PC-3 (cell line): ENCODE measurements around the gene ADD1. TPM values are rescaled to one million over a fixed set of nuclear protein-coding genes. Genes with fewer than 3 reads are reported as not detected.

Experiments used
- ATAC-seq: fragments of 200-7000 bp; cut with Tn5 transposase; 2 replicates; pipeline ENCODE4 v1.9.1; 2020; ENCODE audit warnings: mild to moderate bottlenecking, moderate library complexity
- BruUV-seq: library from RNA; stranded (reverse); fragments of 400-500 nt; replicated peaks from 2 replicates; lab custom pipeline; 2021; lab: Mats Ljungman, UMichigan
- CTCF ChIA-PET: fragments of 300-600 bp; sonication (Branson Sonifier 250); formaldehyde crosslinking; loops from one replicate; lab custom pipeline; 2022; ENCODE audit warnings: antibody characterized with exemption; lab: Charles Lee
- POLR2A ChIA-PET: fragments of 300-600 bp; sonication (Branson Sonifier 250); formaldehyde crosslinking; loops from one replicate; lab custom pipeline; 2022; ENCODE audit warnings: antibody characterized with exemption; ENCODE audit not compliant: unreplicated experiment; lab: Charles Lee
- DNase-seq: peaks from one replicate; pipeline ENCODE4 v3.0.0-alpha.2; 2015
- H2AFZ ChIP-seq: fragments of 300-600 bp; sonication (generic); 2 replicates; pipeline ENCODE4 v1.6.0; 2016; ENCODE audit warnings: antibody characterized with exemption, low read length
- H3F3A ChIP-seq: fragments of 300-600 bp; sonication (generic); one replicate; pipeline ENCODE4 v1.6.0; 2017; ENCODE audit warnings: antibody characterized with exemption, low read length, control low read depth, mild to moderate bottlenecking; ENCODE audit not compliant: unreplicated experiment
- H3K27ac ChIP-seq: fragments of 300-600 bp; sonication (generic); 2 replicates; pipeline ENCODE4 v1.5.1; 2016; ENCODE audit warnings: mild to moderate bottlenecking, low read length
- H3K27me3 ChIP-seq: fragments of 300-600 bp; sonication (generic); 2 replicates; pipeline ENCODE4 v1.6.1; 2016; ENCODE audit warnings: low read length, mixed read lengths
- H3K36me3 ChIP-seq: fragments of 300-600 bp; sonication (generic); 2 replicates; pipeline ENCODE4 v1.6.1; 2016; ENCODE audit warnings: low read depth, mixed run types, low read length, mixed read lengths
- H3K4me1 ChIP-seq: fragments of 300-600 bp; sonication (generic); 2 replicates; pipeline ENCODE4 v1.5.1; 2016; ENCODE audit warnings: low read length; ENCODE audit not compliant: insufficient read depth
- H3K4me2 ChIP-seq: fragments of 300-600 bp; sonication (generic); 2 replicates; pipeline ENCODE4 v1.6.0; 2016; ENCODE audit warnings: low read length
- H3K4me3 ChIP-seq: fragments of 300-600 bp; sonication (generic); 2 replicates; pipeline ENCODE4 v1.5.1; 2016; ENCODE audit warnings: mild to moderate bottlenecking, low read length, mixed read lengths
- H3K79me2 ChIP-seq: fragments of 300-600 bp; sonication (generic); 2 replicates; pipeline ENCODE4 v1.6.1; 2017; ENCODE audit warnings: low read length, mixed read lengths
- H3K9ac ChIP-seq: fragments of 300-600 bp; sonication (generic); 2 replicates; pipeline ENCODE4 v1.6.0; 2016; ENCODE audit warnings: mild to moderate bottlenecking, low read length
- H3K9me2 ChIP-seq: fragments of 300-600 bp; sonication (generic); replicated peaks from 2 replicates; pipeline ENCODE4 v1.6.1; 2016; ENCODE audit warnings: mixed run types, low read length, mixed read lengths
- H3K9me3 ChIP-seq: fragments of 300-600 bp; sonication (generic); 2 replicates; pipeline ENCODE4 v1.6.1; 2016; ENCODE audit warnings: low read length, mixed read lengths
- H4K20me1 ChIP-seq: fragments of 300-600 bp; sonication (generic); 2 replicates; pipeline ENCODE4 v1.6.1; 2016; ENCODE audit warnings: low read length, mixed read lengths
- EZH2 ChIP-seq: fragments of 300-600 bp; sonication (generic); IDR thresholded peaks from one replicate; pipeline ENCODE4 v1.6.1; 2017; ENCODE audit warnings: antibody characterized with exemption, mild to moderate bottlenecking, low read length; ENCODE audit not compliant: unreplicated experiment
- EZH2phosphoT487 ChIP-seq: fragments of 300-600 bp; sonication (generic); IDR thresholded peaks from 2 replicates; pipeline ENCODE4 v1.6.1; 2018; ENCODE audit warnings: mild to moderate bottlenecking, antibody characterized with exemption, low read length, borderline replicate concordance
- intact Hi-C: fragments of 100-400 bp; cut with micrococcal nuclease; formaldehyde crosslinking; loops from 2 replicates; pipeline ENCODE4 v1.9.0; 2023
- total RNA-seq: library from RNA; depleted of rRNA; stranded (reverse); fragments of >200 nt; gene quantifications from 2 replicates; pipeline ENCODE4 v1.2.3, GENCODE V29; 2014
- TF ChIP-seq, protein P1 (sequence below): fragments of 300-600 bp; sonication (generic); conservative IDR thresholded peaks from 2 replicates; pipeline ENCODE4 v1.5.1; 2017; ENCODE audit warnings: antibody characterized with exemption, low read depth, mild to moderate bottlenecking, low read length

ADD1 gene
- total RNA-seq, 1 experiment from 2014 or later = 118 TPM

DNA sequence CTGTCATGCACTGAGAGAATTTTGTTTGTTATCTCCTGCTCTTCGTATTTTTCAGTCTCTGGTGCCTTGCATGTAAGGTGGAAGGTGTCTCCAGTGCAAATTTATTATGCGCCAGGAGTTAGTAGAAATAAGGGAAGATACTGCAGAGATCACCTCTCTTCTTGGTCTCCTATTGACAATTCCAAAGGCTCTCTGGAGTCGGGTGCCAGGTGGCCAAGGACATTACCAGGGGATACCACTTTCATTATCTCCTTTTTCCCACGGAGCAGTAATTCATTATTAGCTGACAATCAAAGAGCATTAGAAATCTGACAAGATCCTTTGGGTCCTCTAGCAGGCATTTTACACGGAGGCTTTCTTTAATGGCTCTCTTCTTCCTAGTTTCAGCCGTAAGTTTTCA lies 26.0 kb downstream of the ADD1 start:
- Histone ChIP-seq H3K36me3 (no peaks in the 10 kb centered on the region), H3K9me2 (no peaks in the 10 kb centered on the region), H3F3A (no peaks in the 10 kb centered on the region), H3K4me1 (0 out of 2 replicates have a peak, but pooled peaks cover 6% of the 10 kb centered on the region), H2AFZ (no peak overlapping the region), H3K9me3 (no peaks in the 10 kb centered on the region), H4K20me1 (no peaks in the 10 kb centered on the region), H3K4me2 (no peak overlapping the region), H3K27me3 (no peaks in the 10 kb centered on the region), H3K4me3 (no peak overlapping the region), H3K9ac (no peak overlapping the region), H3K27ac (no peak overlapping the region), H3K79me2 (peaks cover 65% of the 10 kb centered on the region)
- TF ChIP-seq EZH2phosphoT487 (no peak), EZH2 (no peak)
- TF ChIP-seq, protein P1, sequence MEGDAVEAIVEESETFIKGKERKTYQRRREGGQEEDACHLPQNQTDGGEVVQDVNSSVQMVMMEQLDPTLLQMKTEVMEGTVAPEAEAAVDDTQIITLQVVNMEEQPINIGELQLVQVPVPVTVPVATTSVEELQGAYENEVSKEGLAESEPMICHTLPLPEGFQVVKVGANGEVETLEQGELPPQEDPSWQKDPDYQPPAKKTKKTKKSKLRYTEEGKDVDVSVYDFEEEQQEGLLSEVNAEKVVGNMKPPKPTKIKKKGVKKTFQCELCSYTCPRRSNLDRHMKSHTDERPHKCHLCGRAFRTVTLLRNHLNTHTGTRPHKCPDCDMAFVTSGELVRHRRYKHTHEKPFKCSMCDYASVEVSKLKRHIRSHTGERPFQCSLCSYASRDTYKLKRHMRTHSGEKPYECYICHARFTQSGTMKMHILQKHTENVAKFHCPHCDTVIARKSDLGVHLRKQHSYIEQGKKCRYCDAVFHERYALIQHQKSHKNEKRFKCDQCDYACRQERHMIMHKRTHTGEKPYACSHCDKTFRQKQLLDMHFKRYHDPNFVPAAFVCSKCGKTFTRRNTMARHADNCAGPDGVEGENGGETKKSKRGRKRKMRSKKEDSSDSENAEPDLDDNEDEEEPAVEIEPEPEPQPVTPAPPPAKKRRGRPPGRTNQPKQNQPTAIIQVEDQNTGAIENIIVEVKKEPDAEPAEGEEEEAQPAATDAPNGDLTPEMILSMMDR = no peak
- no peak for DNase-seq
- POLR2A ChIA-PET = no interaction called here
- CTCF ChIA-PET = no interaction called here
- ATAC-seq = no peak
- BruUV-seq = no TSS peak
- intact Hi-C loops = no loop called here

DNA sequence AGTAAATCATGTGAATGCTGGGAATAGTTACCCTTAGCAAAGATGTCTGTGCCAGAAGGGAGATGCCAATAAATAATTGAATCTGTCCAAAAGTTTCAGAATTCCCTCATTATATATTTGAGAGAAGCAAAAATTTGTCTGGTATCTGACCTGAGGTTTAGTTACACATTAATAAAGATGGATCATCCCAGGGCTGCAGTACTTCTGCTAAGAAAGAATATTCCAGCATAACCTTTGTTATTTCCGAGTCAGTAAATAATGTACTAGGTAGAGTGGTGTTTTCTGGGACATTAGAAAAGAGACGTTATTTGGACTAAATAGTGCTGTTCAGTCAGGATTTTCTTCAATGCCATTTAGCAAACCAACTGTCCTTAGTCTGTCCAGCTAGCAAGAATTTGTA lies 26.4 kb downstream of the ADD1 start:
- ATAC-seq (no peak), DNase-seq (no peak)
- Histone ChIP-seq H3K9ac (no peak overlapping the region), H4K20me1 (no peaks in the 10 kb centered on the region), H3K9me2 (no peaks in the 10 kb centered on the region), H3K79me2 (peaks cover 66% of the 10 kb centered on the region), H3K9me3 (no peaks in the 10 kb centered on the region), H3K4me3 (no peak overlapping the region), H3F3A (no peaks in the 10 kb centered on the region), H3K4me2 (no peak overlapping the region), H3K4me1 (0 out of 2 replicates have a peak, but pooled peaks cover 6% of the 10 kb centered on the region), H2AFZ (no peak overlapping the region), H3K27ac (no peak overlapping the region), H3K36me3 (no peaks in the 10 kb centered on the region), H3K27me3 (no peaks in the 10 kb centered on the region)
- no TSS peak for BruUV-seq
- intact Hi-C loops = no loop called here
- CTCF ChIA-PET = no interaction called here
- POLR2A ChIA-PET = no interaction called here
- TF ChIP-seq, protein P1 = no peak

- Histone ChIP-seq H3K9ac (no peak overlapping the region), H3F3A (no peaks in the 10 kb centered on the region), H3K4me2 (no peak overlapping the region), H3K9me3 (no peaks in the 10 kb centered on the region), H3K36me3 (0 out of 2 replicates have a peak, but pooled peaks cover 4% of the 10 kb centered on the region), H3K79me2 (peaks cover 56% of the 10 kb centered on the region), H2AFZ (no peak overlapping the region), H3K4me3 (no peak overlapping the region), H4K20me1 (no peaks in the 10 kb centered on the region), H3K27me3 (no peaks in the 10 kb centered on the region), H3K9me2 (no peaks in the 10 kb centered on the region), H3K4me1 (0 out of 2 replicates have a peak, but pooled peaks cover 6% of the 10 kb centered on the region), H3K27ac (no peak overlapping the region)
- ChIA-PET CTCF (no interaction called here), POLR2A (no interaction called here)
- no peak for DNase-seq
- TF ChIP-seq EZH2phosphoT487 (no peak), EZH2 (no peak)
- TF ChIP-seq, protein P1 = no peak
- ATAC-seq = no peak
- no TSS peak for BruUV-seq
- intact Hi-C loops = no loop called here
These were observed 27.8 kb downstream of the ADD1 start for GRCh38 chr4:2871466-2871865.
